CD4-positive, alpha-beta T cell treated with Interleukin-2 at 100 ng/mL for 4 hours (primary cell): ENCODE measurements around the gene HOOK1.
"Not testable (repeated sequence)": the region's sequence is repeated elsewhere in the genome, so short reads cannot be mapped to it uniquely, and the experiment has no call there.

Experiments used
- DNase-seq: peaks from one replicate; pipeline ENCODE4 v3.0.0-alpha.2; 2020; ENCODE audit warnings: low spot score

The HOOK1 gene

GRCh38 chr1:59885160-59885832 lies 70.5 kb downstream of the HOOK1 start:
- no peak for DNase-seq

GRCh38 chr1:59892841-59893811 lies 78.4 kb downstream of the HOOK1 start:
- no peak for DNase-seq

GRCh38 chr1:59897165-59897564 lies 82.4 kb downstream of the HOOK1 start:
- no peak for DNase-seq

GRCh38 chr1:59898927-59899326 lies 84.2 kb downstream of the HOOK1 start:
- DNase-seq: no peak

- DNase-seq: no peak
These were observed 85.9 kb downstream of the HOOK1 start for GRCh38 chr1:59900640-59901039.

GRCh38 chr1:59901770-59902388 lies 87.1 kb downstream of the HOOK1 start:
- no peak for DNase-seq

- no peak for DNase-seq
These were observed 88.5 kb downstream of the HOOK1 start for GRCh38 chr1:59903141-59903754.

- DNase-seq: no peak
These were observed 92.2 kb downstream of the HOOK1 start for GRCh38 chr1:59906931-59907330.

GRCh38 chr1:59908084-59908483 lies 93.3 kb downstream of the HOOK1 start:
- DNase-seq: no peak

- DNase-seq: no peak
These were observed 93.9 kb downstream of the HOOK1 start for GRCh38 chr1:59908682-59909081.

- DNase-seq: not testable (repeated sequence)
These were observed 100.1 kb downstream of the HOOK1 start for GRCh38 chr1:59914791-59915286.

GRCh38 chr1:59915516-59915915 lies 100.8 kb downstream of the HOOK1 start:
- no peak for DNase-seq

- no peak for DNase-seq
These were observed 102.5 kb downstream of the HOOK1 start for GRCh38 chr1:59917026-59917784.

GRCh38 chr1:59917785-59918180 lies 103.0 kb downstream of the HOOK1 start:
- DNase-seq: no peak

- no peak for DNase-seq
These were observed 105.0 kb downstream of the HOOK1 start for GRCh38 chr1:59919746-59920145.

- not testable (repeated sequence) for DNase-seq
These were observed 106.6 kb downstream of the HOOK1 start for GRCh38 chr1:59921258-59921899.

- no peak for DNase-seq
These were observed 109.9 kb downstream of the HOOK1 start for GRCh38 chr1:59924653-59925052.
